Spleen (tissue), 11 donors: ENCODE measurements around the gene REEP5. TPM values are rescaled to one million over a fixed set of nuclear protein-coding genes. Genes with fewer than 3 reads are reported as not detected.
"Not testable (repeated sequence)": the region's sequence is repeated elsewhere in the genome, so short reads cannot be mapped to it uniquely, and the experiment has no call there.

ENCODE experiments used
- DNase-seq: peaks from one replicate; pipeline ENCODE4 v3.0.0-alpha.2; 2020
- H3K27ac ChIP-seq, 8 donors: fragments of 200-600 bp; sonication (generic) in 7 of 8; 1 replicate in 4 of 8; 2 replicates in 4 of 8; pipeline versions ENCODE4 v1.5.0 to v1.8.0; 2016 to 2021; ENCODE audit warnings: inconsistent platforms in 4 of 8, mild to moderate bottlenecking in 4 of 8, moderate library complexity in 1 of 8
- H3K27me3 ChIP-seq, 7 donors: fragments of 200-600 bp; sonication (generic) in 6 of 7; replicated peaks in 1 of 7; 1 replicate in 4 of 7; 2 replicates in 3 of 7; pipeline versions ENCODE4 v1.5.0 to v1.8.0; 2016 to 2021; ENCODE audit warnings: inconsistent platforms in 3 of 7, mild to moderate bottlenecking in 1 of 7
- H3K36me3 ChIP-seq, 6 donors: fragments of 200-600 bp; sonication (generic) in 5 of 6; 1 replicate in 4 of 6; 2 replicates in 2 of 6; pipeline versions ENCODE4 v1.5.0 to v1.8.0; 2016 to 2021; ENCODE audit warnings: inconsistent platforms in 2 of 6
- H3K4me1 ChIP-seq, 6 donors: fragments of 200-600 bp; sonication (generic) in 5 of 6; 1 replicate in 3 of 6; 2 replicates in 3 of 6; pipeline versions ENCODE4 v1.5.0 to v1.8.0; 2016 to 2021; ENCODE audit warnings: inconsistent platforms in 3 of 6
- H3K4me3 ChIP-seq, 8 donors: fragments of 200-600 bp; sonication (generic) in 7 of 8; 1 replicate in 4 of 8; 2 replicates in 4 of 8; pipeline versions ENCODE4 v1.5.0 to v1.8.0; 2016 to 2021; ENCODE audit warnings: inconsistent platforms in 4 of 8, mild to moderate bottlenecking in 4 of 8, moderate library complexity in 2 of 8
- H3K9me3 ChIP-seq, 8 donors: fragments of 200-600 bp; sonication (generic) in 7 of 8; 1 replicate in 4 of 8; 2 replicates in 4 of 8; pipeline versions ENCODE4 v1.5.0 to v1.8.0; 2016 to 2021; ENCODE audit warnings: inconsistent platforms in 4 of 8
- CTCF ChIP-seq, 11 experiments: fragments of 200-600 bp in 7 of 11; fragments of 450-650 bp in 4 of 11; sonication (generic) in 4 of 11; IDR thresholded peaks in 8 of 11; conservative IDR thresholded peaks in 3 of 11; 1 replicate in 7 of 11; 2 replicates in 4 of 11; pipeline versions ENCODE4 v1.4.0 to v1.8.0; 2016 to 2021; ENCODE audit warnings: antibody characterized with exemption in 11 of 11, inconsistent platforms in 4 of 11, mild to moderate bottlenecking in 1 of 11
- POLR2A ChIP-seq, 3 donors: fragments of 450-650 bp; IDR thresholded peaks; one replicate each; pipeline ENCODE4 v1.5.1; 2017; ENCODE audit warnings: antibody characterized with exemption in 3 of 3, mild to moderate bottlenecking in 1 of 3
- POLR2AphosphoS5 ChIP-seq, 3 donors: sonication (generic); formaldehyde crosslinking; IDR thresholded peaks; one replicate each; pipeline ENCODE4 v1.5.1; 2017; ENCODE audit warnings: antibody characterized with exemption in 3 of 3
- WGBS, 5 donors: extraction: QIAGEN DNeasy Blood & Tissue Kit in 3 of 5; methylation state at CpG; one replicate each; pipeline versions ENCODE4 v1.1.5 to v1.1.7; 2013 to 2018; 5-methylcytosine and 5-hydroxymethylcytosine counted together
- intact Hi-C: fragments of 100-400 bp; cut with DNase I; formaldehyde crosslinking; loops from one replicate; pipeline ENCODE4 v1.15.0; 2023; ENCODE audit warnings: low total_unique reads
- polyA plus RNA-seq, 3 donors: library from polyadenylated mRNA; stranded (reverse); fragments of 200-250 nt; gene quantifications; one replicate each; pipeline ENCODE4 v1.2.1, GENCODE V29; 2013
- total RNA-seq, 7 donors: library from RNA; depleted of rRNA in 3 of 7; stranded (reverse); fragments of >200 nt in 3 of 7; fragmentation: NEBNext Ultra II Directional in 4 of 7; extraction: Animal tissue kit (Norgen Biotek cat#: 25700) in 4 of 7; gene quantifications; one replicate each; pipeline versions ENCODE4 v1.1.0 to v1.2.1, GENCODE V29; 2016 to 2021
- donor health status: healthy with polysubstance abuse.
- donor health status: DM: no; HTN: no; CAD: no; lungs with moderate emphysema.
- donor health status: DM: no; HTN: no; CAD: no.
- donor health status: Bipolar disorder and iron deficiency.
- donor health status: healthy.
- donor health status: DM: no; HTN: no; CAD: no.
- donor health status: DM: yes; HTN: yes; CAD: no.

The REEP5 gene
- total and polyA plus RNA-seq, 10 donors = 25.3 to 84.8 (median 60.9) TPM

- peaks cover 20 to 55% (median 33%) of the 10 kb centered on the region in 6 donors for H3K4me1 ChIP-seq
- TF ChIP-seq POLR2AphosphoS5 (IDR thresholded peaks at IDR 0.05) = no peak
- no peak for TF ChIP-seq POLR2A (IDR thresholded peaks at IDR 0.05)
- peaks cover 0 to 47% (median 32%) of the 10 kb centered on the region in 6 donors for H3K36me3 ChIP-seq
- no peaks in the 10 kb centered on the region for H3K9me3 ChIP-seq
- intact Hi-C loops = no loop called here
- DNase-seq = no peak
- no peaks in the 10 kb centered on the region for H3K27me3 ChIP-seq
- 54 to 67% (median 63%) methylated on average over 9 of the region's 9 CpGs for WGBS, 5 donors
- peak overlapping the region; percentile 75 to 98 (median 88) for H3K4me3 ChIP-seq
- H3K27ac ChIP-seq = peak overlapping the region in 3 of 8 donors; percentile 88 to 89 (median 88)
These were observed 59.9 kb downstream of the REEP5 start for GRCh38 chr5:112862085-112862484.

- intact Hi-C loops = no loop called here
- 0 to 1% (median 1%) methylated on average over 8 of the region's 8 CpGs for WGBS, 5 donors
- Histone ChIP-seq H3K4me3 (peak overlapping the region; percentile 75 to 98 (median 88)), H3K36me3 (peaks cover 0 to 43% (median 29%) of the 10 kb centered on the region in 6 donors), H3K27me3 (no peaks in the 10 kb centered on the region), H3K9me3 (no peaks in the 10 kb centered on the region), H3K4me1 (peaks cover 20 to 52% (median 33%) of the 10 kb centered on the region in 6 donors), H3K27ac (peak overlapping the region; percentile 37 to 89 (median 82))
- no peak for DNase-seq
- no peak for TF ChIP-seq CTCF (IDR thresholded peaks at IDR 0.05 in 8 of 11, conservative IDR thresholded peaks at IDR 0.05 in 3 of 11)
These were observed 60.4 kb downstream of the REEP5 start for GRCh38 chr5:112861638-112861985.

- WGBS, 5 donors = 1 to 2% (median 1%) methylated on average over 34 to 47 of the region's 47 CpGs
- Histone ChIP-seq H3K4me3 (peak within 1 kb of the TSS; percentile 75 to 98 (median 88)), H3K4me1 (peaks cover 20 to 47% (median 33%) of the 10 kb centered on the region in 6 donors), H3K27ac (peak within 1 kb of the TSS; percentile 37 to 89 (median 82)), H3K36me3 (peaks cover 0 to 37% (median 24%) of the 10 kb centered on the region in 6 donors), H3K27me3 (no peaks in the 10 kb centered on the region), H3K9me3 (no peaks in the 10 kb centered on the region)
- TF ChIP-seq CTCF (IDR thresholded peaks at IDR 0.05 in 8 of 11, conservative IDR thresholded peaks at IDR 0.05 in 3 of 11) (peak in 5 of 11 experiments; percentile 27 to 49 (median 31)), POLR2A (IDR thresholded peaks at IDR 0.05) (peak in 1 of 3 donors; percentile 4), POLR2AphosphoS5 (IDR thresholded peaks at IDR 0.05) (peak; percentile 86 to 89 (median 87))
- intact Hi-C loops = no loop called here
- peak; percentile 97 for DNase-seq
These were observed 60.9 kb downstream of the REEP5 start, which contains the start of gene SRP19 for GRCh38 chr5:112860929-112861637. TSS of gene SRP19 (plus strand) at chr5:112861287. CDS start at chr5:112861377, 90 bp downstream.

GRCh38 chr5:112860571-112860928 is 61.5 kb downstream of the REEP5 start:
- WGBS, 5 donors = 73 to 79% (median 76%) methylated on average over 11 of the region's 11 CpGs
- H3K27me3 ChIP-seq, DNase-seq, H3K9me3 ChIP-seq, intact Hi-C loops: not testable (repeated sequence)
- Histone ChIP-seq H3K4me3 (peak overlapping the region; percentile 75 to 98 (median 88)), H3K4me1 (peaks cover 20 to 47% (median 33%) of the 10 kb centered on the region in 6 donors), H3K27ac (peak overlapping the region; percentile 37 to 89 (median 82)), H3K36me3 (peaks cover 0 to 32% (median 19%) of the 10 kb centered on the region in 6 donors)

GRCh38 chr5:112857866-112858265 is 64.2 kb downstream of the REEP5 start:
- Histone ChIP-seq H3K27me3 (peaks cover 0 to 15% (median 0%) of the 10 kb centered on the region in 7 donors), H3K4me1 (peaks cover 15 to 23% (median 18%) of the 10 kb centered on the region in 6 donors), H3K9me3 (peaks cover 0 to 18% (median 4%) of the 10 kb centered on the region in 8 donors), H3K36me3 (peaks cover 0 to 5% (median 0%) of the 10 kb centered on the region in 6 donors), H3K27ac (no peak overlapping the region), H3K4me3 (no peak overlapping the region)
- DNase-seq = no peak
- no peak for TF ChIP-seq POLR2AphosphoS5 (IDR thresholded peaks at IDR 0.05)
- no peak for TF ChIP-seq CTCF (IDR thresholded peaks at IDR 0.05 in 8 of 11, conservative IDR thresholded peaks at IDR 0.05 in 3 of 11)
- intact Hi-C loops = loop anchor here (10.0 kb wide), 1 partner anchor 57 kb away; no protein-coding TSS in a partner anchor
